HCT116 (cell line): Measurements from ENCODE around the gene EPB41L5. TPM values are rescaled to one million over a fixed set of nuclear protein-coding genes. Genes with fewer than 3 reads are reported as not detected.

Experiments
- ATAC-seq: fragments of 200-7000 bp; cut with Tn5 transposase; 2 replicates; pipeline ENCODE4 v1.9.1; 2020; ENCODE audit warnings: mild to moderate bottlenecking, moderate library complexity
- BruUV-seq: library from RNA; stranded (reverse); fragments of 400-500 nt; replicated peaks from 2 replicates; lab custom pipeline; 2021; lab: Mats Ljungman, UMichigan
- CTCF ChIA-PET: fragments of 300-600 bp; sonication (Branson Sonifier 250); formaldehyde crosslinking; loops from one replicate; lab custom pipeline; 2021; ENCODE audit warnings: antibody characterized with exemption; lab: Charles Lee
- POLR2A ChIA-PET: fragments of 300-600, 350-600 bp; sonication (Branson Sonifier 250); formaldehyde crosslinking; loops from one replicate; lab custom pipeline; 2021; ENCODE audit warnings: antibody characterized with exemption; lab: Charles Lee
- RAD21 ChIA-PET, 2 experiments: fragments of 300-600 bp; sonication (Branson Sonifier 250); formaldehyde crosslinking; loops; one replicate each; lab custom pipeline; 2023; ENCODE audit warnings: low total read pairs in 2 of 2; ENCODE audit not compliant: uncharacterized antibody in 2 of 2, unreplicated experiment in 2 of 2, low non-redundant PET in 1 of 2; lab: Charles Lee
- DNase-seq: peaks from one replicate; pipeline ENCODE4 v3.0.0-alpha.2; 2010; ENCODE audit warnings: low read depth, low spot score
- H2AFZ ChIP-seq: fragments of 200-600 bp; shearing (Covaris generic), sonication (generic); 2 replicates; pipeline ENCODE4 v1.6.1; 2017; ENCODE audit warnings: low read depth, mixed run types, mixed read lengths, antibody characterized with exemption, low read length; ENCODE audit not compliant: poor library complexity, severe bottlenecking
- H3K27ac ChIP-seq: 2 replicates; pipeline ENCODE4 v1.5.1; 2012; ENCODE audit warnings: low read depth, low read length
- H3K27me3 ChIP-seq: fragments of 200-600 bp; sonication (generic); 2 replicates; pipeline ENCODE4 v1.6.1; 2016; ENCODE audit warnings: mixed run types, low read length, mixed read lengths; ENCODE audit not compliant: insufficient read depth
- H3K36me3 ChIP-seq, 2 experiments: fragments of 200-500 bp in 1 of 2; fragments of 200-600 bp in 1 of 2; sonication (Bioruptor generic) in 1 of 2; sonication (generic) in 1 of 2; 2 replicates each; pipeline versions ENCODE4 v1.5.1 to v1.6.1; 2014 to 2016; ENCODE audit warnings: low read length in 2 of 2, inconsistent platforms in 1 of 2, mixed read lengths in 1 of 2, mixed run types in 1 of 2; ENCODE audit not compliant: insufficient read depth in 2 of 2, control insufficient read depth in 1 of 2
- H3K4me1 ChIP-seq, 2 experiments: fragments of 200-600 bp in 1 of 2; sonication (generic) in 1 of 2; 2 replicates each; pipeline versions ENCODE4 v1.5.1 to v1.6.1; 2012 to 2017; ENCODE audit warnings: low read length in 2 of 2, inconsistent platforms in 1 of 2, mild to moderate bottlenecking in 1 of 2, mixed read lengths in 1 of 2, mixed run types in 1 of 2, moderate library complexity in 1 of 2; ENCODE audit not compliant: insufficient read depth in 2 of 2, control insufficient read depth in 1 of 2
- H3K4me2 ChIP-seq: fragments of 200-600 bp; sonication (generic); 2 replicates; pipeline ENCODE4 v1.6.1; 2017; ENCODE audit warnings: mixed run types, low read length, mixed read lengths
- H3K4me3 ChIP-seq, 2 experiments: fragments of 200-600 bp in 1 of 2; sonication (generic) in 1 of 2; replicated peaks in 1 of 2; 2 replicates each; pipeline ENCODE4 v1.5.1; 2011 to 2016; ENCODE audit warnings: low read length in 2 of 2, control low read depth in 1 of 2, low read depth in 1 of 2, mild to moderate bottlenecking in 1 of 2, mixed read lengths in 1 of 2, mixed run types in 1 of 2
- H3K79me2 ChIP-seq: fragments of 200-600 bp; sonication (generic); 2 replicates; pipeline ENCODE4 v1.6.1; 2017; ENCODE audit warnings: mild to moderate bottlenecking, mixed run types, low read length, moderate library complexity, mixed read lengths; ENCODE audit not compliant: insufficient read depth
- H3K9ac ChIP-seq: fragments of 200-600 bp; sonication (generic); 2 replicates; pipeline ENCODE4 v1.6.1; 2016; ENCODE audit warnings: low read length, mixed read lengths
- H3K9me2 ChIP-seq: fragments of 200-600 bp; sonication (generic), shearing (Covaris generic); 2 replicates; pipeline ENCODE4 v1.6.1; 2017; ENCODE audit warnings: mixed run types, mild to moderate bottlenecking, moderate library complexity; ENCODE audit not compliant: insufficient read depth
- H3K9me3 ChIP-seq, 2 experiments: fragments of 200-500 bp in 1 of 2; fragments of 200-600 bp in 1 of 2; sonication (Bioruptor generic) in 1 of 2; sonication (generic) in 1 of 2; 2 replicates each; pipeline ENCODE4 v1.6.1; 2014 to 2017; ENCODE audit warnings: low read length in 2 of 2, mixed read lengths in 2 of 2, inconsistent platforms in 1 of 2, low read depth in 1 of 2, mild to moderate bottlenecking in 1 of 2, mixed run types in 1 of 2, moderate library complexity in 1 of 2; ENCODE audit not compliant: control insufficient read depth in 1 of 2, insufficient read depth in 1 of 2
- H4K20me1 ChIP-seq: fragments of 200-600 bp; sonication (generic), shearing (Covaris generic); 2 replicates; pipeline ENCODE4 v1.6.1; 2017; ENCODE audit warnings: mixed run types, mild to moderate bottlenecking, moderate library complexity; ENCODE audit not compliant: insufficient read depth
- CEBPB ChIP-seq: IDR thresholded peaks from 2 replicates; pipeline ENCODE4 v1.6.1; 2012; ENCODE audit warnings: low read depth
- EGR1 ChIP-seq: IDR thresholded peaks from 2 replicates; pipeline ENCODE4 v1.6.1; 2012; ENCODE audit warnings: low read depth
- EZH2 ChIP-seq: fragments of 200-600 bp; sonication (generic); IDR thresholded peaks from 2 replicates; pipeline ENCODE4 v1.6.1; 2017; ENCODE audit warnings: antibody characterized with exemption, mixed run types
- FOSL1 ChIP-seq: IDR thresholded peaks from 2 replicates; pipeline ENCODE4 v1.6.1; 2012; ENCODE audit warnings: low read depth
- POLR2AphosphoS5 ChIP-seq: IDR thresholded peaks from 2 replicates; pipeline ENCODE4 v1.6.1; 2011; ENCODE audit warnings: mild to moderate bottlenecking, low read depth, low read length, moderate library complexity
- RAD21 ChIP-seq: IDR thresholded peaks from 2 replicates; pipeline ENCODE4 v1.6.1; 2012; ENCODE audit warnings: low read depth, mild to moderate bottlenecking
- SRF ChIP-seq: IDR thresholded peaks from 2 replicates; pipeline ENCODE4 v1.6.1; 2012; ENCODE audit warnings: low read depth
- intact Hi-C: fragments of 100-400 bp; cut with micrococcal nuclease; formaldehyde crosslinking; loops from 2 replicates; pipeline ENCODE4 v1.10.0; 2022
- total RNA-seq: library from RNA; stranded (reverse); gene quantifications from one replicate; pipeline ENCODE4 v1.2.1, GENCODE V29; 2021; ENCODE audit not compliant: unreplicated experiment
- TF ChIP-seq, protein P1 (sequence below), 3 experiments: fragments of 200-600 bp in 1 of 3; sonication (generic) in 1 of 3; IDR thresholded peaks in 2 of 3; conservative IDR thresholded peaks in 1 of 3; 2 replicates each; pipeline ENCODE4 v1.5.1; 2012 to 2017; ENCODE audit warnings: low read depth in 2 of 3, low read length in 2 of 3, antibody characterized with exemption in 1 of 3, borderline replicate concordance in 1 of 3, control low read depth in 1 of 3, mild to moderate bottlenecking in 1 of 3, mixed read lengths in 1 of 3, mixed run types in 1 of 3, moderate library complexity in 1 of 3; ENCODE audit not compliant: insufficient read depth in 1 of 3

Gene EPB41L5
- total RNA-seq, 1 experiment from 2014 or later: 14.7 TPM

DNA sequence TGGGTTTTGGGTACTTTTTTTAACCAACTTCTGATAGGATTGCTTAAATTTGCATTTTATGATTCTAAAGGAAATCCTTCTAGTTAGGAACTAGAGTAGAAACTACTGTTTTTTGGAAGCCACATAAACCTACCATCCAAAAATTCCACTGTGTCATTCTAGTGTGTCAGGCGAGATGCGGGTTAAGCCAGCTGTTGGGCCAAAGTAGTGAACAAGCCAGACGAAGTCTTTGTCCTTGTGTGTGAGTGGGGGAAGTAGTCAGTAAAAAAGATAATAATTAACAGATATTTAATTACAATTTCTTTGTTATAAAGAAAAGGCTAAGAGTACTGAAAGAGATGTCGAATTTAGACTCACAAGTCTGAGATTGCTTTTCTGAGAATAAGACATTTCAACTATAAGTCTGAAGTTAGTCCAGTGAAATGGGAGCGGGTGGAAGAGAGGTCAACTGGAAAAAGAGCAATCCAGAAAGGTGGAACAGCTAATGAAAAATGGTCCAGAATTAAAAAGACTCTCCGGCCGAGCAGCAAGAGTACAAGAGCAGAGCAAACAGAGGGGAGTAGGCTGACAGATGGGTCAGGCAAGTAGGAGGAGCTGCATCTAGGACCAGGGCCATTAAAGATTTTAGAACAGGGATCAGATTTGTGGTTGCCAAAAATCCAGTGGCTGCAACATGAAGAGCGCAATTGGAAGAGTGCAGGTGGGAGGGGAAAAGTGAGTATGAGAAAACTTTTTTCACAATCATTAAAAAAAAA, 1.5 kb downstream of the EPB41L5 start (continued):
- TF ChIP-seq, protein P1, sequence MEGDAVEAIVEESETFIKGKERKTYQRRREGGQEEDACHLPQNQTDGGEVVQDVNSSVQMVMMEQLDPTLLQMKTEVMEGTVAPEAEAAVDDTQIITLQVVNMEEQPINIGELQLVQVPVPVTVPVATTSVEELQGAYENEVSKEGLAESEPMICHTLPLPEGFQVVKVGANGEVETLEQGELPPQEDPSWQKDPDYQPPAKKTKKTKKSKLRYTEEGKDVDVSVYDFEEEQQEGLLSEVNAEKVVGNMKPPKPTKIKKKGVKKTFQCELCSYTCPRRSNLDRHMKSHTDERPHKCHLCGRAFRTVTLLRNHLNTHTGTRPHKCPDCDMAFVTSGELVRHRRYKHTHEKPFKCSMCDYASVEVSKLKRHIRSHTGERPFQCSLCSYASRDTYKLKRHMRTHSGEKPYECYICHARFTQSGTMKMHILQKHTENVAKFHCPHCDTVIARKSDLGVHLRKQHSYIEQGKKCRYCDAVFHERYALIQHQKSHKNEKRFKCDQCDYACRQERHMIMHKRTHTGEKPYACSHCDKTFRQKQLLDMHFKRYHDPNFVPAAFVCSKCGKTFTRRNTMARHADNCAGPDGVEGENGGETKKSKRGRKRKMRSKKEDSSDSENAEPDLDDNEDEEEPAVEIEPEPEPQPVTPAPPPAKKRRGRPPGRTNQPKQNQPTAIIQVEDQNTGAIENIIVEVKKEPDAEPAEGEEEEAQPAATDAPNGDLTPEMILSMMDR (IDR thresholded peaks at IDR 0.05 in 2 of 3, conservative IDR thresholded peaks at IDR 0.05 in 1 of 3; ENCODE audit: borderline replicate concordance in 1 of 3, insufficient read depth in 1 of 3, low read depth in 2 of 3, low read length in 2 of 3): no peak

GRCh38 chr2:120016800-120017199, 3.9 kb downstream of the EPB41L5 start:
- no peak overlapping the region for H3K27ac ChIP-seq
- ChIA-PET POLR2A (no interaction called here), CTCF (no interaction called here), RAD21 (no interaction called here)
- no peaks in the 10 kb centered on the region for H3K27me3 ChIP-seq
- TF ChIP-seq, protein P1 (IDR thresholded peaks at IDR 0.05 in 2 of 3, conservative IDR thresholded peaks at IDR 0.05 in 1 of 3; ENCODE audit: borderline replicate concordance in 1 of 3, insufficient read depth in 1 of 3, low read depth in 2 of 3, low read length in 2 of 3): no peak
- no peak for TF ChIP-seq CEBPB
- no peak for TF ChIP-seq EGR1
- TF ChIP-seq SRF: no peak
- TF ChIP-seq RAD21: no peak
- TF ChIP-seq EZH2: no peak
- TF ChIP-seq FOSL1: no peak
- TF ChIP-seq POLR2AphosphoS5: no peak
- H2AFZ ChIP-seq: no peak overlapping the region
- DNase-seq (no peak), ATAC-seq (no peak)
- H3K36me3 ChIP-seq: no peaks in the 10 kb centered on the region
- H3K4me2 ChIP-seq: no peak overlapping the region
- H3K9me2 ChIP-seq: no peaks in the 10 kb centered on the region
- no peak overlapping the region for H3K9ac ChIP-seq
- H4K20me1 ChIP-seq: no peaks in the 10 kb centered on the region
- H3K4me1 ChIP-seq: peaks cover 5 to 24% of the 10 kb centered on the region in 2 experiments; a peak in 3 of 4 replicates
- peaks cover 21% of the 10 kb centered on the region for H3K79me2 ChIP-seq
- intact Hi-C loops: loop anchor here (10.0 kb wide), 1 partner anchor 312 kb away; no protein-coding TSS in a partner anchor
- no peaks in the 10 kb centered on the region for H3K9me3 ChIP-seq
- BruUV-seq: no TSS peak
- no peak overlapping the region for H3K4me3 ChIP-seq
